ENCODE results near the gene NCBP2.

GRCh38 chr3:196896229-196896628 is 46.1 kb downstream of the NCBP2 start:
- TF ChIP-seq HDGF (IDR thresholded peaks at IDR 0.05; ENCODE audit: borderline replicate concordance) = no peak
- no peak for TF ChIP-seq FOXM1 (IDR thresholded peaks at IDR 0.05; ENCODE audit: borderline replicate concordance)
- no peak for TF ChIP-seq SUZ12 (IDR thresholded peaks at IDR 0.05)
- no peak for TF ChIP-seq FOXA1 (IDR thresholded peaks at IDR 0.05)
